Activated T-helper 1 cell treated with Interleukin-2 at 50 U/mL for 16 hours (primary cell): ENCODE results near the gene ARMC9.
"Not testable (repeated sequence)": the region's sequence is repeated elsewhere in the genome, so short reads cannot be mapped to it uniquely, and the experiment has no call there.

Source experiments
- DNase-seq: peaks from one replicate; pipeline ENCODE4 v3.0.0-alpha.2; 2020; ENCODE audit warnings: low read depth

ARMC9 gene

DNA sequence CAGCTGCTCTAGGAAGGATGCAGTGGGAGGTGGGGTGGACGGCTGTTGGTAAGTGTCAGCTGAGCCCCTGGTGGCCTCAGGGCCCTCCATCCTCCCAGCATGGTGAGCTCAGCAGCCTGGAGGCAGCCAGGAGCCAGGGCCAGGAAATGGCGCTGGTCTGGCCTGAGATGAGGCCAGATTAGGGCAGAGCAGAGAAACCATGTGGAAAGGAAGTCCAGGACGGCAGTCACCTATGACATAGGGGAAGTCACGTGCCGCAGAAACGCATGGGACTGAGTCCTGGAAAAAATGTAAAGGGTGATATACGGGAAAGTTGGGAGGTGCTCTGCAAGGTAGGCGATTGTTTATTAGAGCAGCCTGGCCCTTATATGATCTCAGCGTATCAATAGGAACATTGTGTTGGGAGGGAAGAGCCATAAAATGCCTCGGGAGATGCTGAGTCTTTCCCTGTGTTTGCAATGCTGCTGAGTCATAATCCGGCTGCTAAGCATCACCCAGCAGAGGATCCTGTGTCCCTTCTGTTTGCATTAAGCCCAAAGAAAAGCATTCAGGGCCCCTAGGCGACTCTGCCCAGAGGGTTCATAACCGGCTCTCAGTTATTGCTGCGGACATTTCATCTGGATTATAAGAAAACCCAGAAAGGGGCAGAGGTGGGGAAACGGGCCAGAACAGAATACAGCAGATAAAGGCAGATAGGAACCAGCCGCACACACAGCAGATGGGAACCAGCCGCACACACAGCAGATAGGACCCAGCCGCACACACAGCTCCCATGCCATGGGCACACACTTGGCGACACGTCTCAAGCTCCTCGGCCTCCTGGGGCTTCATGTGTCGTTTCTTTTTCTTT, 166.8 kb downstream of the ARMC9 start:
- DNase-seq, result no peak

- DNase-seq, result no peak
Measured at GRCh38 chr2:231367178-231367577, 168.7 kb downstream of the ARMC9 start.

GRCh38 chr2:231369580-231370428, 171.4 kb downstream of the ARMC9 start:
- no peak for DNase-seq

GRCh38 chr2:231370429-231370748, 172.0 kb downstream of the ARMC9 start:
- no peak for DNase-seq

- DNase-seq, result no peak
Measured at GRCh38 chr2:231370749-231371429, 172.5 kb downstream of the ARMC9 start.

- DNase-seq, result no peak
Measured at GRCh38 chr2:231371430-231372054, 173.1 kb downstream of the ARMC9 start.

GRCh38 chr2:231372326-231372725, 173.9 kb downstream of the ARMC9 start:
- no peak for DNase-seq

DNA sequence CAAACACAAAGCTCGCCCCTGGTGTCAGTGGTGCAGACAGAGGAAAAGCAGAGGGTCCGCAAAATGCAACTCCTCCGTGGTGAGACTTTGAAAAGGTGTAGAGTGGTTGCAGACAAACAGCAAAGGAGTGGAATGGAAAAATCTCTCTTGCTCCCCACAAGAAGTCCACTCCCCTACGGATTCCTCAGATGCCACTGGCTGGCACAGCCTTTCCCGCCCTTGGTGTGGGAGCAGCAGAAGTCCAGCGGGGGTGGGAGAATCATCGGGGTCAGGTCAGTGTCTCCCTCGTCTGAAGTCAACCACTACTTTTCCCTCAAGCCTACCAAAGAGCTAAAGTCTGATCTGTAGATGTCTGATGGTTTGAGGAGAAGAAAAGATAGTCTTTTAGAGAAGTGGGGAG, 174.8 kb downstream of the ARMC9 start:
- DNase-seq, result no peak

DNA sequence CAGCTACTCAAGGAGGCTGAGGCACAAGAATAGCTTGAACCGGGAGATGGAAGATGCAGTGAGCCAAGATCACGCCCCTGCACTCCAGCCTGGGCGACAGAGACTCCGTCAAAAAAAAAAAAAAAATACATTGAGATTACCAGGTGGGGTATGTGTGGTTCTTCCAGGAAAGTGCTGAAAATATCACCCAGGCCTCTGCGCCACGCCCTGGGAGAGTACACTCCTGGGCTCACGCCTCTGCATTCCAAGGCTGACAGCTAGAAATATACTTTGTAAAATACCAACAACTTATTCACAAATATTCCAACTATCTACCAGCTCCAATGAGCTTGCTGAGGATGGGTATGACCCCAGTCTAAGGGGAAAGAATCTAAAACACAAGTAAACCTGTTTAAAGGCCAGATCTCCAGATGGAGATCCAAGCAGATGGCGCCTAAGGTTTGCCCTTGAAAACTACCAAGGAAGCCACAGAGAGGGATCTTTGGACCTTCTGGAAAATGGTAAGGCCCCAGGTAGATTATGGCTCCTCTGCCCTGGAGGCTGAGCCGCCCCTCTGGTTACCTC, 175.4 kb downstream of the ARMC9 start:
- no peak for DNase-seq

- no peak for DNase-seq
Measured at GRCh38 chr2:231374771-231375170, 176.3 kb downstream of the ARMC9 start.

GRCh38 chr2:231375994-231376615, 177.7 kb downstream of the ARMC9 start:
- not testable (repeated sequence) for DNase-seq

DNA sequence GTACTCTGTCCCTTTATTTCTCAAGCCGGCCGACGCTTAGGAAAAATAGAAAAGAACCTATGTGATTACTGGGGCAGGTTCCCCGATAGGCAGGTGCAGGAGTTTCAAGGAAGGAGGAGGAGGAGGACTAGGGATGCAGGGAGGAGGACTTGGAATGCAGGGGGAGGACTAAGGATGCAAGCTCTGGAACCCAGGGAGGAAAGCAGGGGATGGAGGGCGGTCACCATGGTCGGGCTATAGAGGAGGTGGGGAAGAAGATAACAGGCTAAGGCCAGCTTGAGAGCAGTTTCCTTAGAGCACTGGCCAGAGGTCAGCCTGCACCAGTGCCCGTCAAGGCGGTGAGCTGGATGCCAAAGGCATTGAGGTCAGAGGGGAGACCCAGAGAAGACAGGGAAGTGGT, 178.4 kb downstream of the ARMC9 start:
- no peak for DNase-seq

DNA sequence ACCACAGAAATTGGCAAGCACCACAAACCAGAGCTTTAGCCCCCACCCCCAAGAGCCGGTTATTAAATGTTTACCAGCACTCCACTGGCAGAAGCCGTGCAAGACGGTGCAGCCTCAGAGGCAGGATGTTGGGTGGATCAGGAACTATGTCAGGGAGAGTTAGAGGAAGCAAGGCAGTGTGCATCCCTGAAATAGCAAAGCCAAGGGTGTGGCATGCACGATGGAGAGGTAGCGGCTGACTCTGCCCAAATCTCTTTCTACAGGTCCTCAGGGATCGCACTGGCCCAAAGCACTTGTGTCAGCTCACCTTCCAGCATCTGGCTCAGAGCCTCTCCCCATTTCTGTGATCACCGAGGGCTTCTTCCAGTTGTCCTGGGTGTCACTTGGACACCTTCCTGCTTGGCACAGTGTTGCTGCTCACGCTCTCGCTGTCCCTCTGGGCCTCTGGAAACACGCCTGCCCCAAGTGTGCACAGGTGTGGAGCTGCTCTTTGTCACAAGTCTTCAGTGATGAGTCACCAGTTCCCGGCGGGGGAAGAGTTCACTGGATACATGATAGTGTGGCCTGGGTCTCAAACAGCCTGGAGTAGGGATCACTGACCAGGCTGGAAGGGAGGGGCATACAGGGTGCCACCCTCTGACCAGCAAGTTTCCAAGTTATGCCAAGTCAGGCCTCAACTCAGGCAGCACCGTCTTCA, 179.7 kb downstream of the ARMC9 start:
- no peak for DNase-seq

- no peak for DNase-seq
Measured at GRCh38 chr2:231379266-231380215, 181.1 kb downstream of the ARMC9 start.

- no peak for DNase-seq
Measured at GRCh38 chr2:231380307-231380706, 181.9 kb downstream of the ARMC9 start.

- DNase-seq, result no peak
Measured at GRCh38 chr2:231380991-231381847, 182.8 kb downstream of the ARMC9 start.

DNA sequence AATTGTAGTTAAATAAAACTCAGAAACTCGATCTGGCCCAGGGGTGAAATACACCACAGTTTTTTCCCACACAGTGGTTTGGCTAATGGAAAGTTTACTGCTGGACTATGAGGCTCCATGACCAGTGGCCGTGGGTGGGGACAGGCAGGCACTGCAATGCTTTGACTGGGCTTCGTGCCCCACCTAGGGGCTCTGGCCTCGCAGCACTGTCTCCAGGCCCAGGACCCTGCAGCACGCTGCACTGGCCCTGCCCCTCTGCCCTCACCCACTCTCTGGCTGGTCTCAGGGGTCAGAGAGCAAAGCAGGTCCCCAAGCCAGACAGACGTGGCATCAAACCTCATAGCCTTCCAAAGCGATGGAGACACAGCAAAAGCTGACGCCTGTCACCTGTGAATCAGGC, 183.7 kb downstream of the ARMC9 start:
- no peak for DNase-seq

DNA sequence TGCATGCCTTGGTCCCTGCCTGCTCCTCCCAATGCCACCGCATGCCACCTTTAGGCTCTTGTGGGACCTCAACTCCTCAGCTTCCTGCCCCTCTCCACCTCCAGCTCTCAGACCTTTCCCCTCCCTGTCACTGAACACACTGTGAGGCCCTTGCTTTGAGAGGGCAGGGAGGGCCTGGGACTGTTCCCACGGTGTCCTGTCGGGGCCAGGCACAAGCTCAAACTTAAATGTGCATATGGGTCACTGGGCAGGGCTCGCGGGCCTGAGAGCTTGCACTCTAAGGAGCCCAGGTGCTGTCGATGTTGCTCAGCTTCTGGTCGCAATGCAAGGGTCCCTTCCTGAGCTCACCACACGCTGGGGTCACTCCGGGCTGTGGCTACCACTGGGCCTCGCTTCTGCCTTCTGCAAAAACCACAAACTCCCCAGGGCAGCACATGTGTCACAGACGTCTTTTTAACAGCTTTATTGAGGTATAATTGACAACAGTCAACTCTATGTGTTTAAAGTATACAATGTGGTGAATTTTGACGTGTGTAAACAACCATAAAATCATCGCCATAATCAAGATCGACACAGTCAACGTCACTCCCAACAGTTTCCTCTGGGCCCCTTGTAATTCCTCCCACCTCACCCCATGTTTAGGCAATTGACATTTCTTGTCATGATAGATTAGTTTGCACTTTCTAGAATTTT, 185.1 kb downstream of the ARMC9 start:
- no peak for DNase-seq
